Measurements from ENCODE around the gene RAB34.
A peak's percentile ranks its signal among the peaks of the same experiment; 100 is the strongest.
"Not testable (repeated sequence)": the region's sequence is repeated elsewhere in the genome, so short reads cannot be mapped to it uniquely, and the experiment has no call there.

The RAB34 gene

DNA sequence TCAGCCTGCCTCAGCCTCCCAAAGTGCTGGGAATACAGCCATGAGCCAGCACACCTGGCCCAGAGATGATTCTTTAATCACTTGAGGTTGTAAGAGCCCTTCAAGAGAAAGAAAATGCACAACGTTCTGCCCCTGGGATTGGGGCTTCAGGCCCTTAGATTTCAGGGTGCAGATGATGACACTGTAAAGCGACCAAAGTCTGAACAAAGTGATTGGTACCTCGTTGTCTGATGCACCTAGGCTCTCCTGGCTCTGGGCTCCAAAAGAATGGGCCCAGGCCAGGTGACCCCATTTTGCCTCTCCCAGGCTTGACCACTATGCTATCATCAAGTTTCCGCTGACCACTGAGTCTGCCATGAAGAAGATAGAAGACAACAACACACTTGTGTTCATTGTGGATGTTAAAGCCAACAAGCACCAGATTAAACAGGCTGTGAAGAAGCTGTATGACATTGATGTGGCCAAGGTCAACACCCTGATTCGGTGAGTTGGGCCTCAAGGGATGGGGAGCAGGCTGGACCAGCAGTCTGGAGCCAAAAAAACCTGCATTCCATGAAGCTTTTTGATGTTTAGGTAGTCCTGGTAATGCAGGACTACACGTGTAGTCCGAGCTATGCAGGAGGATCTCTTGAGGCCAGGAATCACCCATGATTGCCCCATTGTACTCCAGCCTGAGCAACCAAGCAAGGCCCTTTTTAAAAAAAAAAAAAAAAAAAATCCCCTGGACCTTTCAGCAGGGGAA lies 4.9 kb upstream of the RAB34 start:
- H3K9me3 ChIP-seq (ENCODE audit: control insufficient read depth, insufficient read depth, low read length): no peaks in the 10 kb centered on the region
- peaks cover 45% of the 10 kb centered on the region for H3K36me3 ChIP-seq (ENCODE audit: control insufficient read depth, insufficient read depth, low read length)
- H3K4me1 ChIP-seq (ENCODE audit: control insufficient read depth, insufficient read depth, low read length): peaks cover 12% of the 10 kb centered on the region
- H3K9ac ChIP-seq (ENCODE audit: low read depth, low read length): peak overlapping the region; percentile 47
- H3K4me3 ChIP-seq (ENCODE audit: low read depth, low read length): peak overlapping the region; percentile 18
- H3K27me3 ChIP-seq (ENCODE audit: control insufficient read depth, insufficient read depth, low read length): no peaks in the 10 kb centered on the region

DNA sequence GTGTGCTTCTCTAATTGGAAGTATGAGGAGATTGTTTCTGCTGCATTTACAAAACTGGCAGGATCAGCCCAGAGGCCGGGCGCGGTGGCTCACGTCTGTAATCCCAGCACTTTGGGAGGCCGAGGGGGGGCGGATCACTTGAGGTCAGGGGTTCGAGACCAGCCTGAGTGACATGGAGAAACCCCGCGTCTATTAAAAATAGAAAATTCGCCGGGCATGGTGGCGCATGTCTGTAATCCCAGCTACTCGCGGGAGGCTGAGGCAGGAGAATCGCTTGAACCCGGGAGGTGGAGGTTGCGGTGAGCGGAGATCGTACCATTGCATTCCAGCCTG lies 3.3 kb upstream of the RAB34 start:
- peak overlapping the region; percentile 99 for H3K9ac ChIP-seq (ENCODE audit: low read depth, low read length)
- H3K9me3 ChIP-seq (ENCODE audit: control insufficient read depth, insufficient read depth, low read length); H3K27me3 ChIP-seq (ENCODE audit: control insufficient read depth, insufficient read depth, low read length): not testable (repeated sequence)
- H3K36me3 ChIP-seq (ENCODE audit: control insufficient read depth, insufficient read depth, low read length): peaks cover 42% of the 10 kb centered on the region
- peaks cover 15% of the 10 kb centered on the region for H3K4me1 ChIP-seq (ENCODE audit: control insufficient read depth, insufficient read depth, low read length)
- peak overlapping the region; percentile 99 for H3K4me3 ChIP-seq (ENCODE audit: low read depth, low read length)

- Histone ChIP-seq H3K36me3 (ENCODE audit: control insufficient read depth, insufficient read depth, low read length) (peaks cover 44% of the 10 kb centered on the region), H3K4me3 (ENCODE audit: low read depth, low read length) (peak overlapping the region; percentile 99), H3K4me1 (ENCODE audit: control insufficient read depth, insufficient read depth, low read length) (peaks cover 15% of the 10 kb centered on the region), H3K9me3 (ENCODE audit: control insufficient read depth, insufficient read depth, low read length) (no peaks in the 10 kb centered on the region), H3K9ac (ENCODE audit: low read depth, low read length) (peak overlapping the region; percentile 99), H3K27me3 (ENCODE audit: control insufficient read depth, insufficient read depth, low read length) (no peaks in the 10 kb centered on the region)
These were observed 2.8 kb upstream of the RAB34 start for GRCh38 chr17:28720247-28720996.

GRCh38 chr17:28719021-28719433 lies 1.4 kb upstream of the RAB34 start:
- H3K27me3 ChIP-seq (ENCODE audit: control insufficient read depth, insufficient read depth, low read length): no peaks in the 10 kb centered on the region

DNA sequence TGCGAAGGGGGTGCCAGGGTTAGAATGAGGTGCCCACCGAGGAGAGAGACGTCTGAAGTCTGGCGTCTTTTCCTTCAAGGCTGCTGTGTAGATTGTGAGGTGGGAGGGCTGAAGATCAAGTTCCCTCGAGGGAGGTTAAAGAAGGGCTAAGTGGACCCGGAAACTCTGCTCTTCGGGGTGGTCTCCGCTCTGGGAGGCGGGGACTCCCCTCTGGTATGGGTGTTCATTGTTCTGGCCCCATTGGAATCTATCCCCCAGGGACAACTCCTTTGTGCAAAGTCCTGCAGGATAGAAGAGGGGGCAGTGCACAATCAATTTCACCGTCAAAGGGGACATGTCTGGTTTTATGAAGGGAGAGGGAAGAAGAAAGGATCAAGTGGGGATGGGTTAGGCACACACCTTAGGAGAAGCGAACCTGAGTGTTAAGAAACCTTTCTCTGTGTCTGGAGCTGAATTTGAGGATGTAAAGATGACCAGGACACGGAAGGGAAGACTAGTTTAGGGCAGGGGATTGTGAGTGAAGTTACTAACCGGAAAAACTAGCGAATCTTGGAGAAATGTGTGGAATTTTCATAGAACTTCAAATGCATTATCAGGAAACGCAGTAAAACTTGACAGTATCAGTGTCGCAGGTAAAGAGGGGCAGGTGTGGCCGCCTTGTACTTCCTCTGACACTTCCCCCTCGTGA lies 809 bp upstream of the RAB34 start:
- H3K27me3 ChIP-seq (ENCODE audit: control insufficient read depth, insufficient read depth, low read length): no peaks in the 10 kb centered on the region
- H3K4me1 ChIP-seq (ENCODE audit: control insufficient read depth, insufficient read depth, low read length): peaks cover 12% of the 10 kb centered on the region
- peak overlapping the region; percentile 99 for H3K4me3 ChIP-seq (ENCODE audit: low read depth, low read length)
- peaks cover 48% of the 10 kb centered on the region for H3K36me3 ChIP-seq (ENCODE audit: control insufficient read depth, insufficient read depth, low read length)
- H3K9me3 ChIP-seq (ENCODE audit: control insufficient read depth, insufficient read depth, low read length): no peaks in the 10 kb centered on the region
- peak overlapping the region; percentile 71 for H3K9ac ChIP-seq (ENCODE audit: low read depth, low read length)

More at GRCh38 chr17:28719021-28719433, 1.4 kb upstream of the RAB34 start:
- Histone ChIP-seq H3K4me1 (ENCODE audit: control insufficient read depth, insufficient read depth, low read length) (peaks cover 12% of the 10 kb centered on the region), H3K9me3 (ENCODE audit: control insufficient read depth, insufficient read depth, low read length) (no peaks in the 10 kb centered on the region), H3K9ac (ENCODE audit: low read depth, low read length) (peak overlapping the region; percentile 99), H3K4me3 (ENCODE audit: low read depth, low read length) (peak overlapping the region; percentile 99), H3K36me3 (ENCODE audit: control insufficient read depth, insufficient read depth, low read length) (peaks cover 48% of the 10 kb centered on the region)

DNA sequence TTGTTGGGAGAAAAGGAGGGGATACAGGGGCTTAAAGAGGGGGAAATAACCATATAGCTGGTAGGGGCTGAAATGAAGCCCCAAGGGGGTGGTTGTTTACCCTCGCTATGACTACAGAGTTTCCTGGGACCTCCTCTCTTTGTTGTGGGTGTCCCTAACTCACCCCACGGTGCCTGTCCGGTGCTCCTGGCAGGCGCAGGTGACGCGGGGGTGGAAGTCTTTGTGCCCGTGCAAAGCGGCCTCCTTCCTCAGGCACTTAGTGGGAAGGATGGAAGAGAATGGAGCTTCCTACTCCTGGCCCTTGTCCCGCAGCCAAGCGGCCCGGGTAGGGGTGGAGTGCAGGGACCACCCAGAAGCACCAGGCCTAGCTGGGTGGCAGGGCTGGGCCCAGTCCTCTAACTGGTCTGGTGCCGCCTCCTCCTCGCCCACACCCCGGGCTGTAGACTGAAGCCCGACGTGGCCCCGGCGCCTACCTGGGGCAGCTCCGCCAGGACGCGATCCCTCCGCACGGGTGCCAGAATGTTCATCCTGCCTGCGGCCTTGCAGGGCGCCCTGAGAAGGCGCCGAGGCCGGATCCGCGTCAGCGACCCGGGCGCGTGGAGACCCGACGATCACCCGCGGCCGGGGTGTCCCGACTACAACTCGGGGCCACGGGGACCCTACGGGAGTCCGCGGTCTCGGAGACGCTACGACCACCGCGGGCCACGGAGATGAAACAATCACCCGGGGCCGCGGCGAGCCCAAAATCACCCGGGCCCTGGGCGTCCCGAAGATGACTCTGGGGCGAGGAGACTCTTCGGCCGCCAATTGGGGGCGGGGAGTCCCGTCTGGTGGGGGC lies 709 bp downstream of the RAB34 start:
- Histone ChIP-seq H3K36me3 (ENCODE audit: control insufficient read depth, insufficient read depth, low read length) (peaks cover 37% of the 10 kb centered on the region), H3K9ac (ENCODE audit: low read depth, low read length) (peak overlapping the region; percentile 73)

GRCh38 chr17:28715217-28715616 lies 2.5 kb downstream of the RAB34 start:
- H3K9me3 ChIP-seq (ENCODE audit: control insufficient read depth, insufficient read depth, low read length): no peaks in the 10 kb centered on the region
- H3K36me3 ChIP-seq (ENCODE audit: control insufficient read depth, insufficient read depth, low read length): peaks cover 26% of the 10 kb centered on the region
- H3K27me3 ChIP-seq (ENCODE audit: control insufficient read depth, insufficient read depth, low read length): no peaks in the 10 kb centered on the region
- no peak overlapping the region for H3K9ac ChIP-seq (ENCODE audit: low read depth, low read length)
- peaks cover 13% of the 10 kb centered on the region for H3K4me1 ChIP-seq (ENCODE audit: control insufficient read depth, insufficient read depth, low read length)
- peak overlapping the region; percentile 1 for H3K4me3 ChIP-seq (ENCODE audit: low read depth, low read length)

More for the DNA sequence above, 709 bp downstream of the RAB34 start:
- Histone ChIP-seq H3K4me3 (ENCODE audit: low read depth, low read length) (peak overlapping the region; percentile 90), H3K9me3 (ENCODE audit: control insufficient read depth, insufficient read depth, low read length) (no peaks in the 10 kb centered on the region), H3K4me1 (ENCODE audit: control insufficient read depth, insufficient read depth, low read length) (peaks cover 13% of the 10 kb centered on the region), H3K27me3 (ENCODE audit: control insufficient read depth, insufficient read depth, low read length) (no peaks in the 10 kb centered on the region)

DNA sequence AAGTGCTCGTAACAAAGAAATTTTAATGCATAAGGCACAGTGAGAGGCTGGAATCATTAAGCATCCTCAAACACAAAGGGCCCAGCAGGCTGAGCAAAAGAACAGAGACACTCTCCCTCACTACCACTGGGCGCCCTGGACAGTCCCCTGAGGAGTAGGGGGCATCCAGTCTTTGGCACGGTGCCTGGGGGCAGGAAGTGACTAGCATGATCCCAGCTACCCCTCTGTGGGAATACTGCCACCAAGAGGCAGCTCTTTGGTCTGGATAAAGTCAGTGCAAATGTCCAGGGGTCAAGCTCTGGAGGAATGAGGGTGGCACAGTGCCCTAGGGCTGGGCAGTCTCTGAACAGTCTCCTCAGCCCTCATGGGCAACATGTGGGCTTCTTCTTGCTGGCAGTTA lies 3.4 kb downstream of the RAB34 start:
- Histone ChIP-seq H3K9ac (ENCODE audit: low read depth, low read length) (no peak overlapping the region), H3K4me1 (ENCODE audit: control insufficient read depth, insufficient read depth, low read length) (peaks cover 13% of the 10 kb centered on the region)

DNA sequence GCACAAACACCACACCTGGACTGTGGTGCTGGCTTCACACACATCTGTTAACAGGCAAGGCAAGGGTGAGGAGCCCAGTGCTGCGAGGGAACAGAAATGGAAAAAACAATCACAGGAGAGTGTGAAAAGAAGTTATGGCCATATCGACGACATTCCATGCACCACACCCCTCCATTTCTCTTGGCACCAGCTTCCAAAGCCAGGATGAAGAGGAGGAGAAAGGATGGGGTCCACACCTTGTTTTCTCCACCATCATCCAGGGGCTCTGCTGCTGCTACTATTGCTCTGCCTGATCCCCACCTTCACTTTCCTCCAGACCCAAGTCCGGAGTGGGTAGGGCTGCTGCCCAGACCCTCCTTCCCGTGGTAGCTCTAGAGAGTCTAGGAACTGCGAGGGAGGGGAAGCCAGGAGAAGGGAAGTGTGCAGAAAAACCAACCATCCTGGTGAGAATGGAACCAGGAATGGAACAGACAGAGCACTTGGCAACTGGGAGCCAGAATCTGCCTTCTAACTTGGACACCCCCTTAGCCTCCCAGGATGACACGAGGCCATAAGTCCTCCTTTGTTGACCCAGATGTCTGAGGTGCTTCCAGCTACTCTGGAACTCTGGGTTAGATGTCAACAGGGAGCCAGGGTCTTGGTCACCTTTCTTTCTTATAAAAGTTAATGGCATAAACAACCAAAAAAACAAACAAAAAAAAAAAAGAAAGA lies 4.8 kb downstream of the RAB34 start:
- Histone ChIP-seq H3K36me3 (ENCODE audit: control insufficient read depth, insufficient read depth, low read length) (peaks cover 22% of the 10 kb centered on the region), H3K4me1 (ENCODE audit: control insufficient read depth, insufficient read depth, low read length) (peaks cover 10% of the 10 kb centered on the region), H3K4me3 (ENCODE audit: low read depth, low read length) (peak overlapping the region; percentile 65), H3K9ac (ENCODE audit: low read depth, low read length) (no peak overlapping the region), H3K9me3 (ENCODE audit: control insufficient read depth, insufficient read depth, low read length) (no peaks in the 10 kb centered on the region), H3K27me3 (ENCODE audit: control insufficient read depth, insufficient read depth, low read length) (no peaks in the 10 kb centered on the region)

More for the DNA sequence above, 3.4 kb downstream of the RAB34 start:
- Histone ChIP-seq H3K9me3 (ENCODE audit: control insufficient read depth, insufficient read depth, low read length) (no peaks in the 10 kb centered on the region), H3K27me3 (ENCODE audit: control insufficient read depth, insufficient read depth, low read length) (no peaks in the 10 kb centered on the region), H3K36me3 (ENCODE audit: control insufficient read depth, insufficient read depth, low read length) (peaks cover 22% of the 10 kb centered on the region), H3K4me3 (ENCODE audit: low read depth, low read length) (no peak overlapping the region)

- Histone ChIP-seq H3K9ac (ENCODE audit: low read depth, low read length) (peak overlapping the region; percentile 9), H3K9me3 (ENCODE audit: control insufficient read depth, insufficient read depth, low read length) (no peaks in the 10 kb centered on the region), H3K4me3 (ENCODE audit: low read depth, low read length) (peak overlapping the region; percentile 65), H3K36me3 (ENCODE audit: control insufficient read depth, insufficient read depth, low read length) (peaks cover 22% of the 10 kb centered on the region), H3K27me3 (ENCODE audit: control insufficient read depth, insufficient read depth, low read length) (no peaks in the 10 kb centered on the region), H3K4me1 (ENCODE audit: control insufficient read depth, insufficient read depth, low read length) (peaks cover 10% of the 10 kb centered on the region)
These were observed 5.5 kb downstream of the RAB34 start for GRCh38 chr17:28712032-28712704.
